CD14-positive monocyte (primary cell): ENCODE results near the gene PRLH. TPM values are rescaled to one million over a fixed set of nuclear protein-coding genes. Genes with fewer than 3 reads are reported as not detected.

Source experiments
- DNase-seq, 3 donors: peaks; one replicate each; pipeline ENCODE4 v3.0.0-alpha.2; 2011 to 2022
- H2AFZ ChIP-seq: 2 replicates; pipeline ENCODE4 v1.6.0; 2012; ENCODE audit warnings: mild to moderate bottlenecking, low read depth, low read length, inconsistent platforms; ENCODE audit not compliant: insufficient read depth, poor library complexity, severe bottlenecking
- H3K27ac ChIP-seq, 2 donors: 1 replicate in 1 of 2; 2 replicates in 1 of 2; pipeline ENCODE4 v1.5.1; 2012 to 2013; ENCODE audit warnings: low read length in 2 of 2, control low read depth in 1 of 2, inconsistent platforms in 1 of 2, low read depth in 1 of 2, mild to moderate bottlenecking in 1 of 2
- H3K27me3 ChIP-seq, 2 donors: one replicate each; pipeline versions ENCODE4 v1.6.0 to v1.6.1; 2011 to 2013; ENCODE audit warnings: low read length in 2 of 2; ENCODE audit not compliant: control insufficient read depth in 2 of 2, insufficient read depth in 2 of 2
- H3K36me3 ChIP-seq, 2 donors: replicated peaks in 1 of 2; 1 replicate in 1 of 2; 2 replicates in 1 of 2; pipeline versions ENCODE4 v1.5.1 to v1.6.1; 2012 to 2013; ENCODE audit warnings: low read length in 2 of 2, control low read depth in 1 of 2, inconsistent platforms in 1 of 2, mild to moderate bottlenecking in 1 of 2; ENCODE audit not compliant: insufficient read depth in 2 of 2, control insufficient read depth in 1 of 2
- H3K4me1 ChIP-seq, 2 donors: 1 replicate in 1 of 2; 2 replicates in 1 of 2; pipeline versions ENCODE4 v1.5.1 to v1.6.1; 2012 to 2013; ENCODE audit warnings: low read length in 2 of 2, control low read depth in 1 of 2, inconsistent platforms in 1 of 2, mild to moderate bottlenecking in 1 of 2, moderate library complexity in 1 of 2; ENCODE audit not compliant: insufficient read depth in 2 of 2, control insufficient read depth in 1 of 2
- H3K4me2 ChIP-seq: replicated peaks from 2 replicates; pipeline ENCODE3; 2012; ENCODE audit warnings: low read length, moderate library complexity, mild to moderate bottlenecking; ENCODE audit not compliant: poor library complexity, severe bottlenecking; ENCODE audit errors: extremely low read depth
- H3K4me3 ChIP-seq, 3 experiments: fragments of 200-600 bp in 1 of 3; sonication (generic) in 1 of 3; replicated peaks in 1 of 3; 1 replicate in 2 of 3; 2 replicates in 1 of 3; pipeline ENCODE4 v1.5.1; 2011 to 2013; ENCODE audit warnings: low read length in 3 of 3, mild to moderate bottlenecking in 3 of 3, control low read depth in 2 of 3, low read depth in 2 of 3, inconsistent platforms in 1 of 3, moderate library complexity in 1 of 3
- H3K79me2 ChIP-seq: 2 replicates; pipeline ENCODE4 v1.6.0; 2012; ENCODE audit warnings: mild to moderate bottlenecking, control low read depth, inconsistent platforms, low read length, moderate library complexity; ENCODE audit not compliant: insufficient read depth
- H3K9ac ChIP-seq: 2 replicates; pipeline ENCODE4 v1.6.0; 2017; ENCODE audit warnings: low read length, mild to moderate bottlenecking; ENCODE audit not compliant: insufficient read depth, poor library complexity, severe bottlenecking
- H3K9me3 ChIP-seq, 2 donors: replicated peaks in 1 of 2; 1 replicate in 1 of 2; 2 replicates in 1 of 2; pipeline versions ENCODE4 v1.5.1 to v1.6.1; 2012 to 2013; ENCODE audit warnings: low read length in 2 of 2, control low read depth in 1 of 2; ENCODE audit not compliant: control insufficient read depth in 1 of 2, insufficient read depth in 1 of 2
- H4K20me1 ChIP-seq: 2 replicates; pipeline ENCODE4 v1.6.0; 2012; ENCODE audit warnings: mild to moderate bottlenecking, low read length, control low read depth, moderate library complexity; ENCODE audit not compliant: insufficient read depth
- H3K27ac Mint-ChIP-seq, 7 donors: one replicate each; pipeline ENCODE4 v1.8.0; 2020; ENCODE audit warnings: mild to moderate bottlenecking in 7 of 7, mixed read lengths in 7 of 7, moderate library complexity in 6 of 7, inconsistent platforms in 2 of 7
- H3K27me3 Mint-ChIP-seq, 3 donors: one replicate each; pipeline ENCODE4 v1.8.0; 2021 to 2022; ENCODE audit warnings: low read depth in 3 of 3, mild to moderate bottlenecking in 3 of 3, mixed read lengths in 3 of 3, moderate library complexity in 3 of 3, inconsistent platforms in 1 of 3
- H3K36me3 Mint-ChIP-seq, 2 donors: one replicate each; pipeline ENCODE4 v1.8.0; 2020; ENCODE audit warnings: mixed read lengths in 2 of 2, inconsistent platforms in 1 of 2, mild to moderate bottlenecking in 1 of 2
- H3K4me1 Mint-ChIP-seq: one replicate; pipeline ENCODE4 v1.8.0; 2020; ENCODE audit warnings: mild to moderate bottlenecking, mixed read lengths
- H3K4me3 Mint-ChIP-seq, 2 donors: one replicate each; pipeline ENCODE4 v1.8.0; 2020; ENCODE audit warnings: mild to moderate bottlenecking in 2 of 2, mixed read lengths in 2 of 2, moderate library complexity in 1 of 2
- H3K9me3 Mint-ChIP-seq, 7 donors: one replicate each; pipeline ENCODE4 v1.8.0; 2020 to 2022; ENCODE audit warnings: mixed read lengths in 7 of 7, mild to moderate bottlenecking in 6 of 7, moderate library complexity in 6 of 7, inconsistent platforms in 2 of 7
- WGBS: methylation state at CpG from one replicate; pipeline ENCODE4 v1.1.5; 2013; ENCODE audit warnings: missing lambda C conversion rate; ENCODE audit not compliant: insufficient coverage; 5-methylcytosine and 5-hydroxymethylcytosine counted together
- intact Hi-C, 2 donors: fragments of 100-400 bp; cut with micrococcal nuclease; formaldehyde crosslinking; loops; one replicate each; pipeline versions ENCODE4 v1.15.0 to v1.15.1; 2023
- polyA plus RNA-seq, 3 donors: library from polyadenylated mRNA; depleted of rRNA in 1 of 3; unstranded in 2 of 3; stranded (reverse) in 1 of 3; fragments of 300-500 nt in 2 of 3; fragments of >200 nt in 1 of 3; fragmentation: Illumina TruSeq in 2 of 3; gene quantifications; 1 replicate in 2 of 3; 2 replicates in 1 of 3; pipeline ENCODE4 v1.2.3, GENCODE V29; 2012 to 2021
- TF ChIP-seq, protein P1 (sequence below): fragments of 200-600 bp; IDR thresholded peaks from one replicate; pipeline ENCODE4 v1.8.0; 2022; ENCODE audit warnings: antibody characterized with exemption, mild to moderate bottlenecking

Gene PRLH
- polyA plus RNA-seq, 3 donors = not detected

DNA sequence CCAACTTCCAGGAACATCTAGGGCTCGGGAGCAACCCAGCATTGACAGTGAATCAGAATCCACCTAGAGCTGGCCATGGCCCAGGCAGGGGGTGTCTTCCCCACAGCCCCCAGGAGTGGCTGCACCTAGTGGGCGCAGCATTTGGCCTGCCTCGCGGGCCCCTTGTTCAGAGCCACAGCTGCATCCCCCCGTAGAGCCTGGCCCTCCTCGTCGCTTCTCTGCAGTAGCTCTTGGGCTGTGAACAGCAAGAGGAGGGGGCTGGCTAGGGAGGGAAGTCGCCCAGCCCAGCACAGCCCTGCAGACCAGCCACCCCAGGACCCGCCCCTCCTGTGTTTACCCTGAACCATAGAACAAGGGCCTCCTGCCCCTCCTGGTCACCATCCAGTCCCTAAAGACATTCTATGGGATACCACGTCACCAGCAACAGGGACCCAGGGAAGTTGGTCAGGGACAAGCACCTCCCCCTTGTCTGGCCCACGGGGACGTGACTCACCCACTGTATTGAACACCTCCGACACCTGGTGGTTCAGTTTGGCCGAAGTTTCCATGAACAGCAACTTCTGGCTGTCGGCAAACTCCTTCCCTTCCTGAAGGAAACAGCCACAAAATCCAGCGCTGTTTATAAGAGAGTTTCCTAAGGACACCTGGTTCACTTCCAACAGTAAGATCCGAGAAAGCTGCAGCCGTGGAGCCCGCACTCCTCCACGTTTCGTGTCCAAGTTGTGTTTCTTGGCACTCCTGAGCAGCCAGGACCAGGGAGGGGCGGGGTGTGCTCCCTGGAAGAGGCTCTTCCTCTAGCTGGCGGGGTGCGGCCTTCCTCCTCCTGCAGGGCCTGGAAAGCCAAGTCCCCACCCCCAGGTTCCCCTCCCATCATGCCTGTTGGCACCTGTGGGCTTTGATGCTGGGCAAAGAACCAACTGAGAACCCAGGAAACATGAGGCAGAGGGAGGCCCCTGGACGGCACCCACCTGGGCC is 8.8 kb downstream of the PRLH start:
- Histone ChIP-seq H3K27ac (no peak overlapping the region), H3K27me3 (no peaks in the 10 kb centered on the region), H3K4me3 (no peak overlapping the region), H3K79me2 (no peaks in the 10 kb centered on the region), H3K36me3 (no peaks in the 10 kb centered on the region), H3K9me3 (no peaks in the 10 kb centered on the region), H4K20me1 (no peaks in the 10 kb centered on the region), H3K4me2 (no peak overlapping the region), H3K9ac (no peak overlapping the region), H3K4me1 (no peaks in the 10 kb centered on the region), H2AFZ (no peak overlapping the region)
- TF ChIP-seq, protein P1, sequence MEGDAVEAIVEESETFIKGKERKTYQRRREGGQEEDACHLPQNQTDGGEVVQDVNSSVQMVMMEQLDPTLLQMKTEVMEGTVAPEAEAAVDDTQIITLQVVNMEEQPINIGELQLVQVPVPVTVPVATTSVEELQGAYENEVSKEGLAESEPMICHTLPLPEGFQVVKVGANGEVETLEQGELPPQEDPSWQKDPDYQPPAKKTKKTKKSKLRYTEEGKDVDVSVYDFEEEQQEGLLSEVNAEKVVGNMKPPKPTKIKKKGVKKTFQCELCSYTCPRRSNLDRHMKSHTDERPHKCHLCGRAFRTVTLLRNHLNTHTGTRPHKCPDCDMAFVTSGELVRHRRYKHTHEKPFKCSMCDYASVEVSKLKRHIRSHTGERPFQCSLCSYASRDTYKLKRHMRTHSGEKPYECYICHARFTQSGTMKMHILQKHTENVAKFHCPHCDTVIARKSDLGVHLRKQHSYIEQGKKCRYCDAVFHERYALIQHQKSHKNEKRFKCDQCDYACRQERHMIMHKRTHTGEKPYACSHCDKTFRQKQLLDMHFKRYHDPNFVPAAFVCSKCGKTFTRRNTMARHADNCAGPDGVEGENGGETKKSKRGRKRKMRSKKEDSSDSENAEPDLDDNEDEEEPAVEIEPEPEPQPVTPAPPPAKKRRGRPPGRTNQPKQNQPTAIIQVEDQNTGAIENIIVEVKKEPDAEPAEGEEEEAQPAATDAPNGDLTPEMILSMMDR = no peak
- 89% methylated on average over 21 of the region's 25 CpGs for WGBS
- intact Hi-C loops = loop anchor here in 1 of 2 donors (5.0 kb wide), 1 partner anchor 153 kb away; no protein-coding TSS in a partner anchor
- DNase-seq = no peak
- Mint-ChIP-seq H3K4me1 (peaks cover 6% of the 10 kb centered on the region), H3K4me3 (no peak overlapping the region), H3K27me3 (peaks cover 1 to 9% (median 3%) of the 10 kb centered on the region in 3 donors), H3K36me3 (no peaks in the 10 kb centered on the region), H3K9me3 (peaks cover 0 to 3% (median 0%) of the 10 kb centered on the region in 7 donors), H3K27ac (peak overlapping the region in 1 of 7 donors; percentile 46)

DNA sequence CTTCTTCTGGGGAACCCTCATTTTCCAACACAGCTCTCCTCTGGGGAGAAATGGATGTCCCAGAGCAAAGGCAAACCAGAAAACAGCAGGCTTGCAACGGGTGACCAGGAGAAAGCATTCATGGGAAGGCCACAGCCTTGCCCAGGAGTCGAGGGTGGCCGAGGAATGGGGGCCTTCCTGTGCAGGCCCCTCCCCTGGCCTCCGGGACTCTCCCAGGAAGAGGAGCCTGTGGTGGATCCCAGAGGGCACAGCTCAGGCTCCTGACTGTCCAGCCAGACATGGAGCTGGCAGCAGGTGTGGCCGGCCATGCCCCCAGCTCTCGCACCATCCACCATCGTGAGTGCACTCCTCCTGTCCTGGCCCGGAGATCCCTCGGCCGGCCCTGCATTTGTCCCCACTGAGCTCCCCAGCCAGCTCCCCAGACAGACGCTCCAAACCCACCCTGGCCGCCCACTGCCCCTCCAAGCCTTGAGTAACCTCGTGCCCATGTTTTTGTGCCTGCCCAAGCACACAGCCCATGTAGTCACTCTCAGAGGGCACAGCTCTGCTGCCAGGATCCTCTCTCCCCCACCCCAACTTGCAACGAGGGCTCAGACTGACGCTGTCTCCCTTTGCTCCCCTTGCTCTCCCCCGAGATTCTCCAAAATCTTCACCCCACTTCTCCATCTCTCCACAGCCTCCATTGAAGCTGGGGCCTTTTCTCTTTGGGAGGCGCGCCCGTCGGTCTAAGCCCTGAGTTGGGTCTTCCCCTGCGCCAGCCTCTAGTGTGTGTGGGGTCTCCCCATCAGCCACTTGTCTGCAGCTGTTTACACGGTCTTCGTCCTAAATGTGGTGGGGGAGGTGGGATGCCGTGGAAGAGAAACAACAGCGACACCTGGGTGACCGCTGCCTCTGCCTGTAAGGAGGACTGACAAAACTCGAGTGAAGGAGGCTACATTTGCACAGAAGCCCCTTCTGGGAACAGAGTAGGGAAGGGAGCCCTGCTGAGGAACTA is 9.8 kb downstream of the PRLH start:
- Mint-ChIP-seq H3K4me3 (no peak overlapping the region), H3K9me3 (no peaks in the 10 kb centered on the region), H3K27me3 (peaks cover 1 to 7% (median 3%) of the 10 kb centered on the region in 3 donors), H3K27ac (peak overlapping the region in 2 of 7 donors; percentile 13 to 42), H3K36me3 (no peaks in the 10 kb centered on the region), H3K4me1 (peaks cover 6% of the 10 kb centered on the region)
- intact Hi-C loops = no loop called here
- 93% methylated on average over 19 of the region's 27 CpGs for WGBS
- no peak overlapping the region for H2AFZ ChIP-seq
- TF ChIP-seq, protein P1 = no peak
- no peaks in the 10 kb centered on the region for H3K27me3 ChIP-seq
- no peaks in the 10 kb centered on the region for H3K36me3 ChIP-seq
- H3K9ac ChIP-seq = no peak overlapping the region
- no peaks in the 10 kb centered on the region for H4K20me1 ChIP-seq
- no peaks in the 10 kb centered on the region for H3K4me1 ChIP-seq
- H3K27ac ChIP-seq = no peak overlapping the region
- no peak overlapping the region for H3K4me2 ChIP-seq
- no peak for DNase-seq
- no peak overlapping the region for H3K4me3 ChIP-seq
- H3K79me2 ChIP-seq = no peaks in the 10 kb centered on the region
- no peaks in the 10 kb centered on the region for H3K9me3 ChIP-seq
